B cell (primary cell): ENCODE results near the gene NKX1-2. TPM values are rescaled to one million over a fixed set of nuclear protein-coding genes. Genes with fewer than 3 reads are reported as not detected.

ENCODE experiments used
- ATAC-seq: fragments of 200-7000 bp; cut with Tn5 transposase; one replicate; pipeline ENCODE4 v1.10.0; 2021; ENCODE audit warnings: low read depth, mild to moderate bottlenecking, moderate number of reproducible peaks, moderate library complexity
- CTCF ChIA-PET: fragments of 350-600 bp; sonication (Branson Sonifier 250); formaldehyde crosslinking; loops from one replicate; lab custom pipeline; 2021; ENCODE audit warnings: antibody characterized with exemption, inconsistent platforms; lab: Charles Lee
- POLR2A ChIA-PET: fragments of 350-600 bp; sonication (Branson Sonifier 250); formaldehyde crosslinking; loops from one replicate; lab custom pipeline; 2021; ENCODE audit warnings: antibody characterized with exemption; lab: Charles Lee
- DNase-seq: peaks from one replicate; pipeline ENCODE4 v3.0.0; 2013
- H2AFZ ChIP-seq: 2 replicates; pipeline ENCODE4 v1.6.1; 2012; ENCODE audit warnings: mild to moderate bottlenecking, low read depth, low read length; ENCODE audit not compliant: insufficient read depth, poor library complexity, severe bottlenecking
- H3K27ac ChIP-seq, 2 donors: 1 replicate in 1 of 2; 2 replicates in 1 of 2; pipeline ENCODE4 v1.5.1; 2012 to 2013; ENCODE audit warnings: low read length in 2 of 2, mild to moderate bottlenecking in 2 of 2, moderate library complexity in 1 of 2
- H3K27me3 ChIP-seq, 4 experiments: fragments of 200-600 bp in 1 of 4; sonication (generic) in 1 of 4; replicated peaks in 1 of 4; 1 replicate in 2 of 4; 2 replicates in 2 of 4; pipeline versions ENCODE4 v1.6.1 to v1.7.0; 2013 to 2016; ENCODE audit warnings: low read length in 3 of 4, mild to moderate bottlenecking in 2 of 4, mixed read lengths in 1 of 4, moderate library complexity in 1 of 4; ENCODE audit not compliant: insufficient read depth in 4 of 4, control insufficient read depth in 3 of 4; ENCODE audit errors: control extremely low read depth in 1 of 4
- H3K36me3 ChIP-seq, 2 experiments: replicated peaks in 1 of 2; 1 replicate in 1 of 2; 2 replicates in 1 of 2; pipeline versions ENCODE4 v1.6.1 to v1.7.1; 2013; ENCODE audit warnings: low read length in 1 of 2; ENCODE audit not compliant: insufficient read depth in 2 of 2, control insufficient read depth in 1 of 2; ENCODE audit errors: control extremely low read depth in 1 of 2, extremely low read depth in 1 of 2
- H3K4me1 ChIP-seq, 2 donors: fragments of 200-600 bp in 1 of 2; sonication (generic) in 1 of 2; 1 replicate in 1 of 2; 2 replicates in 1 of 2; pipeline versions ENCODE4 v1.5.1 to v1.6.1; 2013 to 2017; ENCODE audit warnings: low read length in 2 of 2; ENCODE audit not compliant: control insufficient read depth in 2 of 2, insufficient read depth in 2 of 2
- H3K4me2 ChIP-seq: replicated peaks from 2 replicates; pipeline ENCODE3; 2012; ENCODE audit warnings: mild to moderate bottlenecking, low read depth, low read length; ENCODE audit not compliant: poor library complexity, severe bottlenecking
- H3K4me3 ChIP-seq, 5 experiments: fragments of 200-600 bp in 1 of 5; sonication (generic) in 1 of 5; 1 replicate in 3 of 5; 2 replicates in 2 of 5; pipeline versions ENCODE4 v1.5.1 to v1.7.0; 2011 to 2016; ENCODE audit warnings: low read length in 4 of 5, mild to moderate bottlenecking in 4 of 5, low read depth in 2 of 5, control low read depth in 1 of 5, moderate library complexity in 1 of 5; ENCODE audit not compliant: insufficient read depth in 1 of 5; ENCODE audit errors: control extremely low read depth in 1 of 5, extremely low read depth in 1 of 5
- H3K79me2 ChIP-seq: fragments of 200-600 bp; sonication (generic); one replicate; pipeline ENCODE4 v1.6.0; 2016; ENCODE audit warnings: low read length; ENCODE audit not compliant: control insufficient read depth, insufficient read depth
- H3K9ac ChIP-seq: fragments of 200-600 bp; sonication (generic); 2 replicates; pipeline ENCODE4 v1.6.1; 2017; ENCODE audit warnings: mild to moderate bottlenecking, low read length, moderate library complexity
- H3K9me3 ChIP-seq, 3 donors: one replicate each; pipeline versions ENCODE4 v1.6.1 to v1.7.1; 2013; ENCODE audit warnings: low read length in 2 of 3; ENCODE audit not compliant: control insufficient read depth in 2 of 3, insufficient read depth in 1 of 3; ENCODE audit errors: control extremely low read depth in 1 of 3
- H4K20me1 ChIP-seq: 2 replicates; pipeline ENCODE4 v1.6.0; 2012; ENCODE audit warnings: mild to moderate bottlenecking, low read length; ENCODE audit not compliant: insufficient read depth, control insufficient read depth, poor library complexity, severe bottlenecking
- H3K27ac Mint-ChIP-seq: one replicate; pipeline ENCODE4 v1.8.0; 2021; ENCODE audit warnings: mixed read lengths
- H3K27me3 Mint-ChIP-seq: one replicate; pipeline ENCODE4 v1.8.0; 2021; ENCODE audit warnings: mixed read lengths
- H3K4me1 Mint-ChIP-seq: one replicate; pipeline ENCODE4 v1.8.0; 2021; ENCODE audit warnings: mixed read lengths
- H3K4me3 Mint-ChIP-seq: one replicate; pipeline ENCODE4 v1.8.0; 2021; ENCODE audit warnings: mixed read lengths
- H3K9me3 Mint-ChIP-seq: one replicate; pipeline ENCODE4 v1.8.0; 2022; ENCODE audit warnings: mixed read lengths; ENCODE audit not compliant: insufficient read depth
- EZH2 ChIP-seq: IDR thresholded peaks from 2 replicates; pipeline ENCODE4 v1.6.1; 2012; ENCODE audit warnings: borderline replicate concordance, low read depth, mild to moderate bottlenecking, moderate library complexity, low read length; ENCODE audit not compliant: insufficient read depth, poor library complexity, severe bottlenecking
- WGBS: methylation state at CpG from one replicate; pipeline ENCODE4 v1.1.5; 2013; ENCODE audit warnings: missing lambda C conversion rate; ENCODE audit not compliant: insufficient coverage; 5-methylcytosine and 5-hydroxymethylcytosine counted together
- intact Hi-C: fragments of 100-400 bp; cut with micrococcal nuclease; formaldehyde crosslinking; loops from one replicate; pipeline ENCODE4 v1.10.0; 2022
- polyA plus RNA-seq: library from polyadenylated mRNA; depleted of rRNA; stranded (reverse); fragments of >200 nt; gene quantifications from 2 replicates; pipeline ENCODE4 v1.2.3, GENCODE V29; 2012
- total RNA-seq, 2 donors: library from RNA; stranded (reverse); fragments of 120-200 nt in 1 of 2; gene quantifications; 1 replicate in 1 of 2; 2 replicates in 1 of 2; pipeline versions ENCODE4 v1.2.3 to v1.2.4, GENCODE V29; 2013 to 2022
- TF ChIP-seq, protein P1 (sequence below): fragments of 200-600 bp; IDR thresholded peaks from one replicate; pipeline ENCODE4 v1.8.0; 2022; ENCODE audit warnings: antibody characterized with exemption, mild to moderate bottlenecking

NKX1-2 gene
- total and polyA plus RNA-seq, 2 donors (not counting 1 experiment from before 2014, with no cell fraction given): not detected

GRCh38 chr10:124495162-124495561 lies 45.3 kb upstream of the NKX1-2 start:
- H3K4me2 ChIP-seq: no peak overlapping the region
- no peaks in the 10 kb centered on the region for H3K4me1 ChIP-seq
- no peaks in the 10 kb centered on the region for H4K20me1 ChIP-seq
- ATAC-seq (no peak), DNase-seq (no peak)
- peaks cover 0 to 3% (median 0%) of the 10 kb centered on the region in 4 experiments for H3K27me3 ChIP-seq
- ChIA-PET CTCF (interaction anchor here (0.7 kb wide), 1 partner anchor 9 kb away, joined by 3 read pairs; no protein-coding TSS in a partner anchor), POLR2A (no interaction called here)
- H3K4me3 ChIP-seq: no peak overlapping the region
- H3K9me3 Mint-ChIP-seq: no peaks in the 10 kb centered on the region
- peaks cover 0 to 7% of the 10 kb centered on the region in 2 experiments for H3K36me3 ChIP-seq
- no peaks in the 10 kb centered on the region for H3K9me3 ChIP-seq
- no peaks in the 10 kb centered on the region for H3K79me2 ChIP-seq
- no peaks in the 10 kb centered on the region for H3K27me3 Mint-ChIP-seq
- peaks cover 1% of the 10 kb centered on the region for H3K4me1 Mint-ChIP-seq
- H3K4me3 Mint-ChIP-seq: no peak overlapping the region
- no peak overlapping the region for H2AFZ ChIP-seq
- WGBS: 95% methylated on average over 7 of the region's 7 CpGs
- no peak overlapping the region for H3K27ac ChIP-seq
- no peak overlapping the region for H3K27ac Mint-ChIP-seq
- intact Hi-C loops: no loop called here
- no peak for TF ChIP-seq EZH2
- TF ChIP-seq, protein P1, sequence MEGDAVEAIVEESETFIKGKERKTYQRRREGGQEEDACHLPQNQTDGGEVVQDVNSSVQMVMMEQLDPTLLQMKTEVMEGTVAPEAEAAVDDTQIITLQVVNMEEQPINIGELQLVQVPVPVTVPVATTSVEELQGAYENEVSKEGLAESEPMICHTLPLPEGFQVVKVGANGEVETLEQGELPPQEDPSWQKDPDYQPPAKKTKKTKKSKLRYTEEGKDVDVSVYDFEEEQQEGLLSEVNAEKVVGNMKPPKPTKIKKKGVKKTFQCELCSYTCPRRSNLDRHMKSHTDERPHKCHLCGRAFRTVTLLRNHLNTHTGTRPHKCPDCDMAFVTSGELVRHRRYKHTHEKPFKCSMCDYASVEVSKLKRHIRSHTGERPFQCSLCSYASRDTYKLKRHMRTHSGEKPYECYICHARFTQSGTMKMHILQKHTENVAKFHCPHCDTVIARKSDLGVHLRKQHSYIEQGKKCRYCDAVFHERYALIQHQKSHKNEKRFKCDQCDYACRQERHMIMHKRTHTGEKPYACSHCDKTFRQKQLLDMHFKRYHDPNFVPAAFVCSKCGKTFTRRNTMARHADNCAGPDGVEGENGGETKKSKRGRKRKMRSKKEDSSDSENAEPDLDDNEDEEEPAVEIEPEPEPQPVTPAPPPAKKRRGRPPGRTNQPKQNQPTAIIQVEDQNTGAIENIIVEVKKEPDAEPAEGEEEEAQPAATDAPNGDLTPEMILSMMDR: no peak
- no peak overlapping the region for H3K9ac ChIP-seq

DNA sequence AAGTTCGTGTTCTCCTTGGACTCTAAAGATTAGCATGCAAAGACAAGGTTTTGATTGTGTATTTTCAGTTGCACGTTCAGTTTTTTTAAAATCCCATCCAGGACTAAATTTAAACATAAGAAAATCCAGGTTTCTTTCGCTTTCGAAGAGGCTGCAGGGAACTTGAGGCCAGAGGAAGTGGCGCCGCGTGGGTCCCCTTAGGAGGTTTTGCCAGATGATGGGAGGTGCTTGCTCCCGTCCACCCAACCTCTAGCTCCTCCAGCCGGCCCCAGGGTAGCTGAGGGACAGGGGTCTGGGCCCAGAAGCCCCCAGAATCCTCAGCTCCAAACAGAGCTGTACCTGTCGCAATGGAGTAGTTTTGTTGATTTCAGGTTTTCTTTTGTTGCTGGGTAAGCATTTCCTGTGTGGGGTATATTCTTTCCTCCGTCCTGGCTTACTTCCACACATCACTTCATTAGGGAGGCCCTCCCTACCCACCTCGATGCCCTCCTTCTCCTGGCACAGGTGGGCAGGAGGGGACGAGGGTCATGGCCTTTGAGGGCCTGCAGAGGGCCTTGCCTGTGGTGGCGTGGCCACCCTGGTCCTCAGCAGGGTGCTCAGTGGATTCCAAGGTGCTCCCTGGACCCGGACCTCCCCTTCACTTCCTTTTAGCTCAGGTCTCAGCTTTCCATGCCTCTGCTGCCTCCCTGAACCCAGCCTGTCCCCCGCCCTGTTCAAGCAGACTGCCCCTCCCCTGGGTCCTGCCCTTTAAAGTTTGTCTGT lies 44.4 kb upstream of the NKX1-2 start:
- ATAC-seq: no peak

More for the DNA sequence above, 44.4 kb upstream of the NKX1-2 start:
- peak overlapping the region; percentile 66 for H3K4me2 ChIP-seq
- peak overlapping the region; percentile 19 for H3K9ac ChIP-seq
- H3K36me3 ChIP-seq: peaks cover 0 to 2% of the 10 kb centered on the region in 2 experiments
- Mint-ChIP-seq H3K27ac (no peak overlapping the region), H3K9me3 (no peaks in the 10 kb centered on the region), H3K27me3 (no peaks in the 10 kb centered on the region), H3K4me1 (peaks cover 1% of the 10 kb centered on the region), H3K4me3 (peak overlapping the region; percentile 16)
- CTCF ChIA-PET: no interaction called here
- no peaks in the 10 kb centered on the region for H4K20me1 ChIP-seq
- WGBS: 39% methylated on average over 9 of the region's 16 CpGs
- H3K9me3 ChIP-seq: no peaks in the 10 kb centered on the region
- H2AFZ ChIP-seq: peak overlapping the region; percentile 38
- intact Hi-C loops: no loop called here
- H3K27me3 ChIP-seq: peaks cover 0 to 3% (median 0%) of the 10 kb centered on the region in 4 experiments
- TF ChIP-seq, protein P1: no peak
- TF ChIP-seq EZH2: no peak
- no peaks in the 10 kb centered on the region for H3K79me2 ChIP-seq
- DNase-seq: no peak
- H3K27ac ChIP-seq: no peak overlapping the region
- POLR2A ChIA-PET: no interaction called here
- H3K4me3 ChIP-seq: peak overlapping the region in 1 of 5 experiments; percentile 15
- no peaks in the 10 kb centered on the region for H3K4me1 ChIP-seq
